HG02759 (cell line): ENCODE results near the gene ARHGAP22.
"Not testable (repeated sequence)": the region's sequence is repeated elsewhere in the genome, so short reads cannot be mapped to it uniquely, and the experiment has no call there.

Source experiments
- ATAC-seq: cut with Tn5 transposase; IDR thresholded peaks from one replicate; pipeline ENCODE4 v1.9.1; 2021; ENCODE audit warnings: mild to moderate bottlenecking, moderate library complexity; ENCODE audit not compliant: unreplicated experiment

Gene ARHGAP22

GRCh38 chr10:48439031-48439430 lies 165.8 kb downstream of the ARHGAP22 start:
- no peak for ATAC-seq

GRCh38 chr10:48437546-48437945 lies 167.3 kb downstream of the ARHGAP22 start:
- no peak for ATAC-seq

- ATAC-seq = no peak
These were observed 173.0 kb downstream of the ARHGAP22 start for GRCh38 chr10:48431871-48432270.

GRCh38 chr10:48430402-48430993 lies 174.4 kb downstream of the ARHGAP22 start:
- no peak for ATAC-seq

GRCh38 chr10:48429309-48429708 lies 175.6 kb downstream of the ARHGAP22 start:
- ATAC-seq = no peak

GRCh38 chr10:48428896-48429295 lies 176.0 kb downstream of the ARHGAP22 start:
- ATAC-seq = no peak

- ATAC-seq = no peak
These were observed 181.0 kb downstream of the ARHGAP22 start for GRCh38 chr10:48423884-48424283.

GRCh38 chr10:48421862-48422261 lies 183.0 kb downstream of the ARHGAP22 start:
- not testable (repeated sequence) for ATAC-seq

- no peak for ATAC-seq
These were observed 185.2 kb downstream of the ARHGAP22 start for GRCh38 chr10:48419714-48420113.

- ATAC-seq = no peak
These were observed 186.6 kb downstream of the ARHGAP22 start for GRCh38 chr10:48418189-48418788.

GRCh38 chr10:48417374-48417773 lies 187.5 kb downstream of the ARHGAP22 start:
- no peak for ATAC-seq

- no peak for ATAC-seq
These were observed 188.2 kb downstream of the ARHGAP22 start for GRCh38 chr10:48416584-48417232.

GRCh38 chr10:48414778-48415177 lies 190.1 kb downstream of the ARHGAP22 start:
- ATAC-seq = no peak

GRCh38 chr10:48414160-48414559 lies 190.7 kb downstream of the ARHGAP22 start:
- ATAC-seq = no peak

GRCh38 chr10:48412933-48413332 lies 191.9 kb downstream of the ARHGAP22 start:
- no peak for ATAC-seq

- no peak for ATAC-seq
These were observed 192.8 kb downstream of the ARHGAP22 start for GRCh38 chr10:48412081-48412480.

GRCh38 chr10:48411510-48411909 lies 193.4 kb downstream of the ARHGAP22 start:
- ATAC-seq = no peak

GRCh38 chr10:48410503-48410902 lies 194.4 kb downstream of the ARHGAP22 start:
- ATAC-seq = no peak

GRCh38 chr10:48406658-48407057 lies 198.2 kb downstream of the ARHGAP22 start:
- no peak for ATAC-seq

- ATAC-seq = no peak
These were observed 198.7 kb downstream of the ARHGAP22 start for GRCh38 chr10:48406204-48406603.

GRCh38 chr10:48404646-48405045 lies 200.2 kb downstream of the ARHGAP22 start:
- ATAC-seq = no peak

GRCh38 chr10:48400850-48401220 lies 204.0 kb downstream of the ARHGAP22 start:
- ATAC-seq = no peak
